Iris pigment epithelial cell (primary cell): Measurements from ENCODE around the gene AGPAT4.

ENCODE experiments used
- DNase-seq: peaks from one replicate; pipeline ENCODE4 v3.0.0-alpha.2; 2011; ENCODE audit warnings: low read depth

Gene AGPAT4

GRCh38 chr6:161281092-161281491, 7.2 kb upstream of the AGPAT4 start:
- DNase-seq = no peak

GRCh38 chr6:161279677-161280415, 6.0 kb upstream of the AGPAT4 start:
- DNase-seq = no peak

- no peak for DNase-seq
Measured at GRCh38 chr6:161276605-161277155, 2.8 kb upstream of the AGPAT4 start.

- no peak for DNase-seq
Measured at GRCh38 chr6:161274898-161275297, 1.0 kb upstream of the AGPAT4 start.

GRCh38 chr6:161274488-161274858, 612 bp upstream of the AGPAT4 start:
- no peak for DNase-seq

GRCh38 chr6:161273274-161273751, 548 bp downstream of the AGPAT4 start:
- peak; percentile 56 for DNase-seq

- DNase-seq = peak; percentile 55
Measured at GRCh38 chr6:161272635-161273273, 1.1 kb downstream of the AGPAT4 start.

- DNase-seq = no peak
Measured at GRCh38 chr6:161271343-161272030, 2.4 kb downstream of the AGPAT4 start.

- DNase-seq = no peak
Measured at GRCh38 chr6:161270116-161270515, 3.7 kb downstream of the AGPAT4 start.

GRCh38 chr6:161269310-161269709, 4.6 kb downstream of the AGPAT4 start:
- DNase-seq = no peak

GRCh38 chr6:161268531-161269210, 5.2 kb downstream of the AGPAT4 start:
- no peak for DNase-seq

GRCh38 chr6:161266513-161267230, 7.2 kb downstream of the AGPAT4 start:
- no peak for DNase-seq

GRCh38 chr6:161265975-161266374, 7.9 kb downstream of the AGPAT4 start:
- no peak for DNase-seq

- DNase-seq = no peak
Measured at GRCh38 chr6:161265554-161265953, 8.3 kb downstream of the AGPAT4 start.

GRCh38 chr6:161264181-161264580, 9.7 kb downstream of the AGPAT4 start:
- no peak for DNase-seq

- no peak for DNase-seq
Measured at GRCh38 chr6:161261816-161262215, 12.0 kb downstream of the AGPAT4 start.

GRCh38 chr6:161261325-161261724, 12.5 kb downstream of the AGPAT4 start:
- no peak for DNase-seq

- no peak for DNase-seq
Measured at GRCh38 chr6:161259302-161259701, 14.6 kb downstream of the AGPAT4 start.

- peak; percentile 96 for DNase-seq
Measured at GRCh38 chr6:161257793-161258457, 15.9 kb downstream of the AGPAT4 start.

- no peak for DNase-seq
Measured at GRCh38 chr6:161256407-161256806, 17.5 kb downstream of the AGPAT4 start.

- DNase-seq = no peak
Measured at GRCh38 chr6:161255518-161255917, 18.3 kb downstream of the AGPAT4 start.
